Heart left ventricle (tissue), 13 donors: ENCODE data around the gene NCAPG.

Experiments
- POLR2A ChIP-seq, 2 donors: fragments of 450-650 bp; IDR thresholded peaks; one replicate each; pipeline ENCODE4 v1.6.1; 2017; ENCODE audit warnings: antibody characterized with exemption in 2 of 2, mild to moderate bottlenecking in 2 of 2, moderate library complexity in 2 of 2
- TF ChIP-seq, protein P1 (sequence below), 12 donors: fragments of 200-600 bp; sonication (generic) in 4 of 12; IDR thresholded peaks; one replicate each; pipeline versions ENCODE4 v1.5.0 to v1.8.0; 2018 to 2022; ENCODE audit warnings: antibody characterized with exemption in 12 of 12, mild to moderate bottlenecking in 5 of 12
- donor health status: ischemic (EF 13 %, LVEDD 7.1; RV severe dilation, severe dysfunction).
- donor health status: DM: no; HTN: yes; CAD: no.
- donor health status: DM: no; HTN: no; CAD: no.
- donor health status: ischemic (EF 25% LVEDD 6.9; RV normal size, moderate dysfunction).
- donor health status: ischemic (EF 25% LVEDD 5.7; RV mildly dilated, moderate dysfunction).
- donor health status: ischemic (EF 35%, LVEDD 5.7; RV mildly dilated, moderate dysfunction).
- donor health status: nonischemic (EF 11% LVEDD 7.7; RV severe dilation, severe dysfunction).
- donor health status: DM: yes; HTN: yes; CAD: no.
- donor health status: PGD.
- donor health status: ischemic (EF 29% LVEDD 5.4; RV normal size, mild dysfunction).
- donor health status: nonischemic (EF 23%, LVEDD 6.1; RV moderate dilation, normal function).

DNA sequence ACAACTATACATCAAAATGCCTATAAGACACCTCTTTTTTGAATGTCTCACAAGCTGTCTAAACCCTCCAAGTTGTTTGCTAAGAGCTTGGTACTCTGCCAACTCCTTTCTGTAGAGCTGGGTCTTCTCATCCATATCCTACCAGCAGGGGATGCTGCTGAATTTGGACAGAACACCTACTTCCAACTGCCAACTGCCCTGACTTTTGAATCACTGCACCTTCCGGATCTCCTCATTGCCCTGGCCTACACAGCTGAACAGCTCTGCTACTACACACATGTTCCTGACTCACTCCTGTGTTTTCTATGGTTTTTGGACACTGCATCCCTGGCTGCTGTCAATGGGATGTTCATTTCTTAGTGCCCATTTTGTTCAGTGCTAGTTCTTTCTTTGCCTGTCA, 48.1 kb upstream of the NCAPG start:
- TF ChIP-seq POLR2A (IDR thresholded peaks at IDR 0.05), result no peak
- TF ChIP-seq, protein P1, sequence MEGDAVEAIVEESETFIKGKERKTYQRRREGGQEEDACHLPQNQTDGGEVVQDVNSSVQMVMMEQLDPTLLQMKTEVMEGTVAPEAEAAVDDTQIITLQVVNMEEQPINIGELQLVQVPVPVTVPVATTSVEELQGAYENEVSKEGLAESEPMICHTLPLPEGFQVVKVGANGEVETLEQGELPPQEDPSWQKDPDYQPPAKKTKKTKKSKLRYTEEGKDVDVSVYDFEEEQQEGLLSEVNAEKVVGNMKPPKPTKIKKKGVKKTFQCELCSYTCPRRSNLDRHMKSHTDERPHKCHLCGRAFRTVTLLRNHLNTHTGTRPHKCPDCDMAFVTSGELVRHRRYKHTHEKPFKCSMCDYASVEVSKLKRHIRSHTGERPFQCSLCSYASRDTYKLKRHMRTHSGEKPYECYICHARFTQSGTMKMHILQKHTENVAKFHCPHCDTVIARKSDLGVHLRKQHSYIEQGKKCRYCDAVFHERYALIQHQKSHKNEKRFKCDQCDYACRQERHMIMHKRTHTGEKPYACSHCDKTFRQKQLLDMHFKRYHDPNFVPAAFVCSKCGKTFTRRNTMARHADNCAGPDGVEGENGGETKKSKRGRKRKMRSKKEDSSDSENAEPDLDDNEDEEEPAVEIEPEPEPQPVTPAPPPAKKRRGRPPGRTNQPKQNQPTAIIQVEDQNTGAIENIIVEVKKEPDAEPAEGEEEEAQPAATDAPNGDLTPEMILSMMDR (IDR thresholded peaks at IDR 0.05), result no peak
